PC-9 (cell line): Measurements from ENCODE around the gene POLD3.

Experiments used
- EZH2 ChIP-seq: fragments of 200-600 bp; sonication (generic); IDR thresholded peaks from 2 replicates; pipeline ENCODE4 v1.8.0; 2017; ENCODE audit warnings: antibody characterized with exemption, low read depth
- TF ChIP-seq, protein P1 (sequence below): fragments of 200-600 bp; sonication (generic); conservative IDR thresholded peaks from 2 replicates; pipeline ENCODE4 v1.6.1; 2017; ENCODE audit warnings: mixed run types, antibody characterized with exemption, mild to moderate bottlenecking, moderate library complexity

DNA sequence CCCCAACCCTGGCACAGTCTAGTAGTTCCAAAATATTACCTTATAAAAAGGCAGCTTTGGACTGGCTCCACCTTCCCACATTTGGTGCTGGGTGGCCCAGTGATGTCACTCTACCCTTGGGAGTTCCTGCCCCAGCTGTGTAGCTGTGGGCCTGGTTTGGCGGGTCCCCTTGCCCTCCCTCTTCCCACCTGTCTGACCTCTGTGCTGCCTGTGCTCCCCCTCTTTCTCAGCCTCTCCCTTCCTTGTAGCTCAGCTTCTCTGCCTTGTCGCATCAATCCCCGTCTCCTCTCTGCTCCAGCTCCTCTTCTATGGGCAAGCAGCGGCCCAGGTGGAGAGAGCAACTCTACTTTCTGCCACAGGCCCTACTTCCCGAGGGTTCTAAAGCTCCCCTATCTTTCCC, 84.2 kb downstream of the POLD3 start:
- TF ChIP-seq, protein P1, sequence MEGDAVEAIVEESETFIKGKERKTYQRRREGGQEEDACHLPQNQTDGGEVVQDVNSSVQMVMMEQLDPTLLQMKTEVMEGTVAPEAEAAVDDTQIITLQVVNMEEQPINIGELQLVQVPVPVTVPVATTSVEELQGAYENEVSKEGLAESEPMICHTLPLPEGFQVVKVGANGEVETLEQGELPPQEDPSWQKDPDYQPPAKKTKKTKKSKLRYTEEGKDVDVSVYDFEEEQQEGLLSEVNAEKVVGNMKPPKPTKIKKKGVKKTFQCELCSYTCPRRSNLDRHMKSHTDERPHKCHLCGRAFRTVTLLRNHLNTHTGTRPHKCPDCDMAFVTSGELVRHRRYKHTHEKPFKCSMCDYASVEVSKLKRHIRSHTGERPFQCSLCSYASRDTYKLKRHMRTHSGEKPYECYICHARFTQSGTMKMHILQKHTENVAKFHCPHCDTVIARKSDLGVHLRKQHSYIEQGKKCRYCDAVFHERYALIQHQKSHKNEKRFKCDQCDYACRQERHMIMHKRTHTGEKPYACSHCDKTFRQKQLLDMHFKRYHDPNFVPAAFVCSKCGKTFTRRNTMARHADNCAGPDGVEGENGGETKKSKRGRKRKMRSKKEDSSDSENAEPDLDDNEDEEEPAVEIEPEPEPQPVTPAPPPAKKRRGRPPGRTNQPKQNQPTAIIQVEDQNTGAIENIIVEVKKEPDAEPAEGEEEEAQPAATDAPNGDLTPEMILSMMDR = no peak
- no peak for TF ChIP-seq EZH2
